Right lobe of liver (tissue), 4 donors: ENCODE results near the gene ALG9.

Source experiments
- POLR2A ChIP-seq: fragments of 450-650 bp; IDR thresholded peaks from one replicate; pipeline ENCODE4 v1.6.1; 2017; ENCODE audit warnings: antibody characterized with exemption, mild to moderate bottlenecking
- TF ChIP-seq, protein P1 (sequence below), 4 donors: fragments of 200-600 bp in 3 of 4; fragments of 450-650 bp in 1 of 4; IDR thresholded peaks; one replicate each; pipeline versions ENCODE4 v1.5.1 to v1.8.0; 2016 to 2022; ENCODE audit warnings: antibody characterized with exemption in 4 of 4, mild to moderate bottlenecking in 2 of 4
- donor health status: DM: no; HTN: no; CAD: no.
- donor health status: DM: no; HTN: no; CAD: no.
- donor health status: DM: no; HTN: yes; CAD: no.

- TF ChIP-seq, protein P1, sequence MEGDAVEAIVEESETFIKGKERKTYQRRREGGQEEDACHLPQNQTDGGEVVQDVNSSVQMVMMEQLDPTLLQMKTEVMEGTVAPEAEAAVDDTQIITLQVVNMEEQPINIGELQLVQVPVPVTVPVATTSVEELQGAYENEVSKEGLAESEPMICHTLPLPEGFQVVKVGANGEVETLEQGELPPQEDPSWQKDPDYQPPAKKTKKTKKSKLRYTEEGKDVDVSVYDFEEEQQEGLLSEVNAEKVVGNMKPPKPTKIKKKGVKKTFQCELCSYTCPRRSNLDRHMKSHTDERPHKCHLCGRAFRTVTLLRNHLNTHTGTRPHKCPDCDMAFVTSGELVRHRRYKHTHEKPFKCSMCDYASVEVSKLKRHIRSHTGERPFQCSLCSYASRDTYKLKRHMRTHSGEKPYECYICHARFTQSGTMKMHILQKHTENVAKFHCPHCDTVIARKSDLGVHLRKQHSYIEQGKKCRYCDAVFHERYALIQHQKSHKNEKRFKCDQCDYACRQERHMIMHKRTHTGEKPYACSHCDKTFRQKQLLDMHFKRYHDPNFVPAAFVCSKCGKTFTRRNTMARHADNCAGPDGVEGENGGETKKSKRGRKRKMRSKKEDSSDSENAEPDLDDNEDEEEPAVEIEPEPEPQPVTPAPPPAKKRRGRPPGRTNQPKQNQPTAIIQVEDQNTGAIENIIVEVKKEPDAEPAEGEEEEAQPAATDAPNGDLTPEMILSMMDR (IDR thresholded peaks at IDR 0.05), result no peak
- TF ChIP-seq POLR2A, result no peak
Observed at GRCh38 chr11:111797145-111797581, 74.2 kb downstream of the ALG9 start.
